Sigmoid colon (tissue), 7 donors: ENCODE data around the gene KIAA1217. TPM values are rescaled to one million over a fixed set of nuclear protein-coding genes. Genes with fewer than 3 reads are reported as not detected.
A peak's percentile ranks its signal among the peaks of the same experiment; 100 is the strongest.

Experiments used
- DNase-seq: peaks from one replicate; pipeline ENCODE4 v3.0.0-alpha.2; 2019
- H3K27ac ChIP-seq, 4 donors: fragments of 200-600 bp; sonication (generic); one replicate each; pipeline ENCODE4 v1.5.1; 2016 to 2019; ENCODE audit warnings: mild to moderate bottlenecking in 1 of 4
- H3K27me3 ChIP-seq, 3 donors: fragments of 200-600 bp; sonication (generic); one replicate each; pipeline ENCODE4 v1.5.1; 2019; ENCODE audit warnings: mild to moderate bottlenecking in 1 of 3
- H3K36me3 ChIP-seq, 4 donors: fragments of 200-600 bp; sonication (generic); one replicate each; pipeline ENCODE4 v1.5.1; 2016 to 2019
- H3K4me1 ChIP-seq, 4 donors: fragments of 200-600 bp; sonication (generic); one replicate each; pipeline ENCODE4 v1.5.1; 2017 to 2019
- H3K4me3 ChIP-seq, 4 donors: fragments of 200-600 bp; sonication (generic); one replicate each; pipeline ENCODE4 v1.5.1; 2017 to 2019; ENCODE audit warnings: mild to moderate bottlenecking in 2 of 4, moderate library complexity in 1 of 4
- H3K9me3 ChIP-seq, 4 donors: fragments of 200-600 bp in 3 of 4; sonication (generic) in 3 of 4; one replicate each; pipeline versions ENCODE4 v1.5.1 to v1.6.1; 2013 to 2019
- EP300 ChIP-seq, 4 donors: sonication (generic); formaldehyde crosslinking; IDR thresholded peaks; one replicate each; pipeline ENCODE4 v1.6.1; 2017; ENCODE audit warnings: antibody characterized with exemption in 4 of 4
- POLR2A ChIP-seq, 2 donors: fragments of 450-650 bp; IDR thresholded peaks; one replicate each; pipeline ENCODE4 v1.6.1; 2016; ENCODE audit warnings: antibody characterized with exemption in 2 of 2, mild to moderate bottlenecking in 2 of 2, moderate library complexity in 2 of 2
- POLR2AphosphoS5 ChIP-seq, 4 donors: sonication (generic); formaldehyde crosslinking; IDR thresholded peaks; one replicate each; pipeline ENCODE4 v1.6.1; 2017; ENCODE audit warnings: antibody characterized with exemption in 4 of 4
- WGBS, 2 donors: extraction: QIAGEN DNeasy Blood & Tissue Kit; methylation state at CpG; one replicate each; pipeline ENCODE4 v1.1.7; 2013; 5-methylcytosine and 5-hydroxymethylcytosine counted together
- intact Hi-C: fragments of 100-400 bp; cut with DNase I; formaldehyde crosslinking; loops from one replicate; pipeline ENCODE4 v1.15.1; 2023
- polyA plus RNA-seq, 3 donors: library from polyadenylated mRNA; stranded (reverse); fragments of 200-250 nt; gene quantifications; one replicate each; pipeline ENCODE4 v1.2.3, GENCODE V29; 2013
- total RNA-seq, 4 donors: library from RNA; depleted of rRNA; stranded (reverse); fragments of >200 nt; gene quantifications; one replicate each; pipeline ENCODE4 v1.1.0, GENCODE V29; 2016
- TF ChIP-seq, protein P1 (sequence below), 4 experiments: fragments of 450-650 bp in 3 of 4; fragments of 200-600 bp in 1 of 4; IDR thresholded peaks; one replicate each; pipeline ENCODE4 v1.5.1; 2016 to 2019; ENCODE audit warnings: antibody characterized with exemption in 4 of 4, mild to moderate bottlenecking in 3 of 4, moderate library complexity in 2 of 4
- donor health status: healthy with polysubstance abuse.
- donor health status: Bipolar disorder and iron deficiency.
- donor health status: healthy.

KIAA1217 gene
- total and polyA plus RNA-seq, 7 donors, result 7.6 to 31.9 (median 15.0) TPM

DNA sequence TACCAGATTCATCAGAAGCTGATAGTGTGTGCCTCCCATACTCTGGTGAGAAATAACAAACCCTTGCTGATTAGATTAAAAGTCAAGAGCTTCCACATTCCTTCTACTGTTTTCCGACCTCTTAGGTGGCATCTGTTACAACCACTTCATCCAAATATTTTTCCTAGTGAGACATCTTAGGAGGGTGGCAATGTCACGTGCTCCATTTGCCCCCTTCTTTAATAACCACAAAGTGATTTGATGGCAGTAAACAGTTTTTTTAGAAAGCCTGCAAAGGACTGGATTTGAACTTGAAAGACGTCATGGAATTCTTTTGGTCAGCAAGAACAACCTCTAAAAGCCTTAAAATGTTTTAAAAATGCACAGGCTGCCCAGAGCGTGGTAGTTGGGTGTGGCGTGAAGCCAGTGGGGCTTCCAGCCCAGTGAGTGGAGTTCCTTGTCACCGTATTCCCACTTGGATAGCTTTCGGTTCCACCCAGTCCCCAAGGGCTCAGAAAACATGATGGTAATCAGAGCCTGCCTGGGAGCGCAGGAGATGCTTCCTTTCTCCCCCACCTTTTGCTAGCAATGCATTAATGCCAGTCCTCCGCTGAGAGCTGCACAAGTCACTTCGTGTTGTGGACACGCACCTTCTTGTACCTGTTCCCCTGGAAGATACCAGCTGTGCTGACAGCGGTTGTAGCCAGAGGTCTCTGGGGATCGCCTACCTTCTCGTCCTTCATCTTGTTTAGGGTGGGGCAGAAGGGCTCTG is 256.4 kb downstream of the KIAA1217 start:
- peak overlapping the region in 1 of 4 donors; percentile 35 for H3K27ac ChIP-seq
- no peak for DNase-seq
- no peaks in the 10 kb centered on the region for H3K36me3 ChIP-seq
- H3K4me1 ChIP-seq, result peaks cover 0 to 22% (median 17%) of the 10 kb centered on the region in 4 donors
- intact Hi-C loops, result no loop called here
- TF ChIP-seq POLR2A (IDR thresholded peaks at IDR 0.05) (no peak), POLR2AphosphoS5 (IDR thresholded peaks at IDR 0.05) (no peak), EP300 (IDR thresholded peaks at IDR 0.05) (no peak)
- TF ChIP-seq, protein P1, sequence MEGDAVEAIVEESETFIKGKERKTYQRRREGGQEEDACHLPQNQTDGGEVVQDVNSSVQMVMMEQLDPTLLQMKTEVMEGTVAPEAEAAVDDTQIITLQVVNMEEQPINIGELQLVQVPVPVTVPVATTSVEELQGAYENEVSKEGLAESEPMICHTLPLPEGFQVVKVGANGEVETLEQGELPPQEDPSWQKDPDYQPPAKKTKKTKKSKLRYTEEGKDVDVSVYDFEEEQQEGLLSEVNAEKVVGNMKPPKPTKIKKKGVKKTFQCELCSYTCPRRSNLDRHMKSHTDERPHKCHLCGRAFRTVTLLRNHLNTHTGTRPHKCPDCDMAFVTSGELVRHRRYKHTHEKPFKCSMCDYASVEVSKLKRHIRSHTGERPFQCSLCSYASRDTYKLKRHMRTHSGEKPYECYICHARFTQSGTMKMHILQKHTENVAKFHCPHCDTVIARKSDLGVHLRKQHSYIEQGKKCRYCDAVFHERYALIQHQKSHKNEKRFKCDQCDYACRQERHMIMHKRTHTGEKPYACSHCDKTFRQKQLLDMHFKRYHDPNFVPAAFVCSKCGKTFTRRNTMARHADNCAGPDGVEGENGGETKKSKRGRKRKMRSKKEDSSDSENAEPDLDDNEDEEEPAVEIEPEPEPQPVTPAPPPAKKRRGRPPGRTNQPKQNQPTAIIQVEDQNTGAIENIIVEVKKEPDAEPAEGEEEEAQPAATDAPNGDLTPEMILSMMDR (IDR thresholded peaks at IDR 0.05), result no peak
- no peaks in the 10 kb centered on the region for H3K9me3 ChIP-seq
- 16 to 68% methylated on average over 14 of the region's 14 CpGs for WGBS, 2 donors
- no peak overlapping the region for H3K4me3 ChIP-seq
- no peaks in the 10 kb centered on the region for H3K27me3 ChIP-seq

DNA sequence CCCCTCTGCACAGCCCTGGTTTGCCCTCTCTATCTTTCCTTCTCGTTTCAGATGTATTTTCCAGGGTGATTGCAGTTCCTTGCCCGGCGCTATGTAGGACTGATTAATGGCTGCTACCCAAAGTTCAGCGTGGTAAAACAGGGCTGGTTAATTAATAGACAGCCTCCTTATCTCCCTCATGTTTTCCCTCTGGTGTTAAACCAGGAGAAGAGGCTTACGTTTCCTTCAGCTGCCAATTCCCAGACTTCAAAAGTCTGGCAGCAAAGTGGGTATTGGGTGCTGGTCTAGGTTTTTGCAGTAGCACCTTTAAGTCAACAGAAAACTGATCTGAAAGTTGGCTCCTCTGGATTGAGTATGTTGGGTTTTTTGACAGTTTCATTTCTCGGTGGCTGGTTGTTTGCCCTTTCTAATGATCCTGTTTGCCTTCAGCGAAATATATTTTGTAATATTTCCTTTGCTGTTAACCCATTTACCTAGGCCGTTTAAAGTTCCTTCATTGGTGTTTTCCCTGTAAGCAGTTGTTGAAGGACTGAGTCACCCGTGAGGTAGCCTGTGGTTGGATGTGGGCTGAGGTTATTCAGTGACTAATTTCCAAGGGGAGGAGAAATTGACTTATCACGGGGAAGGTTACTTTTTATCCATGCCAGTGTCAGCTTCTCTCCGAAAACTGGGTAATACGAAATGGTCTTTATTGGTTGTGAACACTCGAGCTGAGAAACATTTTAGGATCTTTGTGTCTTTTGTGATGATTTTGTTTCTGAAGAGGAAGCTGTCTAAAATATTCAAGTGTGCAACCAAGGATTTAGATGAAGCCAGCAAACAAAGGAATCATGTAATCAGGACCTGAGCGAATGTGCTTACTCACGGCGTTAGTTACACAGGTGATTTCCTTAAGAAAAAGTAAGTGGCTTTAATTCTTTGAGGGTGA is 257.2 kb downstream of the KIAA1217 start:
- 10 to 54% methylated on average over 16 of the region's 16 CpGs for WGBS, 2 donors
- no peak for DNase-seq
- Histone ChIP-seq H3K4me1 (peaks cover 0 to 22% (median 17%) of the 10 kb centered on the region in 4 donors), H3K27me3 (no peaks in the 10 kb centered on the region), H3K4me3 (peak overlapping the region in 1 of 4 donors; percentile 7), H3K36me3 (no peaks in the 10 kb centered on the region), H3K27ac (peak overlapping the region in 1 of 4 donors; percentile 35), H3K9me3 (no peaks in the 10 kb centered on the region)
- peak in 1 of 2 donors; percentile 66 for TF ChIP-seq POLR2A (IDR thresholded peaks at IDR 0.05)
- no peak for TF ChIP-seq POLR2AphosphoS5 (IDR thresholded peaks at IDR 0.05)
- intact Hi-C loops, result no loop called here

DNA sequence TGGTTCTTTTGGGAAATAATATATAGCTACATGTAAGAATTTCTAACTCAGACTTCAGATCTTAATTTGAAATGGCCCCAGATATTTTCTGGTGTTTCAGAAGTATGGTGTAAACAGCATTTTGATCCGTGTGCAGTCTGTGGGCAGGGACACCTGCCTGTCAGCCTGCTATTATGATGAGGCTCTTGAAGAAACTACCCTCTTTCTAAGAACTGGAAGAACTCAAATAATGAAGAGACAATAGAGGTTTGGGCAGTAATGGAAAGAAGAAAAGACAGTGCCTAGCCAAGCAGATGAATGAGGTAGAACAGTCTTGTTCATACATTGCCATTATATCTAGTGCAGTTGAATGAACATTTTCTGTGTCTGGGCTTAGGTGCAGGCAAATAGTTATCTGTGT is 258.2 kb downstream of the KIAA1217 start:
- Histone ChIP-seq H3K36me3 (no peaks in the 10 kb centered on the region), H3K27me3 (no peaks in the 10 kb centered on the region), H3K9me3 (no peaks in the 10 kb centered on the region), H3K4me3 (no peak overlapping the region), H3K4me1 (peaks cover 0 to 22% (median 17%) of the 10 kb centered on the region in 4 donors), H3K27ac (no peak overlapping the region)
- no peak for DNase-seq
- intact Hi-C loops, result no loop called here
- TF ChIP-seq EP300 (IDR thresholded peaks at IDR 0.05), result no peak
- WGBS, 2 donors, result 9 to 58% methylated on average over 1 of the region's 1 CpG

DNA sequence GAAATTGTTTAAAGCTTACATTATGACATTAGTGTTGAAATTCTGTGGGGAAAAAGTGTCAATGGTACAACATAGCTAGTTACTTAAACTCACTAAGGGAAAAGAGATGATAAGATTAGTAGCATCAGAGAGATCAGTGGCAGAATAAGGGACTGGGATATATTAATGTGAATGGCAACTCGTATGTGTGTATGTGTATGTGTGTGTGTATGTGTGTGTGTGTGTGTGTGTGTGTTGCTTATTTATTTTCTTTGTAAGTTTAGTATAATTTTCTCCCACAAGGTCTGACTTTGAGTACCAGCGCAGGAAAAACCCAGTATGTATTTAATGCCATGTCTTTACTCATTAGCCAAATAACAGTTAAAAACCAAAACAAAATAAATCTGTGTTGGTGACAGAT is 258.7 kb downstream of the KIAA1217 start:
- no peak for TF ChIP-seq POLR2AphosphoS5 (IDR thresholded peaks at IDR 0.05)
- no peak for TF ChIP-seq EP300 (IDR thresholded peaks at IDR 0.05)
- 29 to 59% methylated on average over 2 of the region's 2 CpGs for WGBS, 2 donors
- Histone ChIP-seq H3K4me1 (peaks cover 0 to 22% (median 17%) of the 10 kb centered on the region in 4 donors), H3K4me3 (no peak overlapping the region), H3K27me3 (no peaks in the 10 kb centered on the region), H3K27ac (no peak overlapping the region), H3K9me3 (no peaks in the 10 kb centered on the region), H3K36me3 (no peaks in the 10 kb centered on the region)
- no peak for DNase-seq
- intact Hi-C loops, result no loop called here

DNA sequence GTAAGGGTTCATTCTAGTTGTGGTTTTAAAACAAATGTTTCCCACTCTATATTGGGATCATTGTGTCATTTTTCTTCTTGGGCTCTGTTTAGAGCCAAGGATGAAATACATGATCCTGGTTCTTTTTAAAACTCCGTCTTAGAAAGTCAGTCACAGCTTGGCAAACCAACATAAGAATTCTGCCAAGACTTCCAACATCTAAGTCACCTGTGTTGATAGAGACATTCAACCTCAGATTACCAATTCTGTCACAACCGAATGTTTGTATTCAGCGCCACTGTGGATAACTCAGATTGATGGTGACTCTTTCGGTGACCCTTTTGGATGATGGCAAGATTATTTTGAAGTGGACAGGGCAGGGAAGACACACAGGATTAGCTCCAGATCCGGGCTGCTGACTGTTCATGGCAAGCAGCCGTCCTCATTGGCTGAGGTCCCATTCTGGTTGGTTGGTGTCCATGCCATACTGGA is 259.4 kb downstream of the KIAA1217 start:
- DNase-seq, result no peak
- Histone ChIP-seq H3K27me3 (no peaks in the 10 kb centered on the region), H3K36me3 (peaks cover 0 to 6% (median 0%) of the 10 kb centered on the region in 4 donors), H3K27ac (no peak overlapping the region), H3K4me1 (peaks cover 0 to 22% (median 13%) of the 10 kb centered on the region in 4 donors), H3K4me3 (no peak overlapping the region), H3K9me3 (no peaks in the 10 kb centered on the region)
- intact Hi-C loops, result no loop called here
- 57 to 77% methylated on average over 6 of the region's 6 CpGs for WGBS, 2 donors
- TF ChIP-seq POLR2AphosphoS5 (IDR thresholded peaks at IDR 0.05) (no peak), POLR2A (IDR thresholded peaks at IDR 0.05) (no peak), EP300 (IDR thresholded peaks at IDR 0.05) (no peak)
- TF ChIP-seq, protein P1 (IDR thresholded peaks at IDR 0.05), result no peak

DNA sequence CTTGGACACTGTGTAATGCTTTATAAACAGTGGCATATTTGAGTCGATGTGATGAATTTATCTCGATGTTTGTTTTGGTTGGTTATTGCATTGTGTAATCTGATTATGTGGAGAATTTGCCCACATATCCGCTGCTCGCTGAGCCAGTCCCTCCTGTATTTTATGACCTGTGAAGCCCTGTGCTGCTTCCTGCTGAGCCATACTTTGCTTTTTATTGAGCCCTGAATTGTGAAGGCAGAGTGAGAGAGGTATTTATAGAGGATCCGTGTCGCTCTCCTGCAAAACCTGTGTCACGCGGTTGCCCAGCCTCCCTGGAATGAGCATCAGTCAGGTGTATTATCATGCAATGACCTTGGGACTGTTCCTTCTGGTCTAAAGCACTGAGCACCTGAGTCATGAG is 261.1 kb downstream of the KIAA1217 start:
- DNase-seq, result no peak
- peaks cover 0 to 10% (median 0%) of the 10 kb centered on the region in 4 donors for H3K36me3 ChIP-seq
- peaks cover 0 to 13% (median 10%) of the 10 kb centered on the region in 4 donors for H3K4me1 ChIP-seq
- no peak overlapping the region for H3K4me3 ChIP-seq
- WGBS, 2 donors, result 16 to 62% methylated on average over 8 of the region's 8 CpGs
- intact Hi-C loops, result no loop called here
- no peaks in the 10 kb centered on the region for H3K27me3 ChIP-seq
- H3K9me3 ChIP-seq, result no peaks in the 10 kb centered on the region
- TF ChIP-seq POLR2A (IDR thresholded peaks at IDR 0.05) (peak in 1 of 2 donors; percentile 11), EP300 (IDR thresholded peaks at IDR 0.05) (no peak)
- H3K27ac ChIP-seq, result no peak overlapping the region
